Trophoblast cell (in vitro differentiated cells and primary cell): Measurements from ENCODE around the gene MLLT10.

Source experiments
- DNase-seq, 2 donors: peaks; one replicate each; pipeline ENCODE4 v3.0.0-alpha.2; 2016
- H2AFZ ChIP-seq: 2 replicates; pipeline ENCODE4 v1.6.1; 2013; ENCODE audit warnings: low read length, moderate library complexity, mild to moderate bottlenecking; ENCODE audit not compliant: insufficient read depth, poor library complexity
- H2AK5ac ChIP-seq: 2 replicates; pipeline ENCODE4 v1.6.1; 2013; ENCODE audit warnings: mild to moderate bottlenecking, low read length
- H2BK120ac ChIP-seq: 2 replicates; pipeline ENCODE4 v1.6.1; 2013; ENCODE audit warnings: low read length, mild to moderate bottlenecking, moderate library complexity; ENCODE audit not compliant: insufficient read depth, poor library complexity
- H2BK12ac ChIP-seq: 2 replicates; pipeline ENCODE4 v1.6.1; 2013; ENCODE audit warnings: mild to moderate bottlenecking, low read length, moderate library complexity
- H2BK5ac ChIP-seq: 2 replicates; pipeline ENCODE4 v1.6.1; 2013; ENCODE audit warnings: low read length, low read depth, moderate library complexity, mild to moderate bottlenecking; ENCODE audit not compliant: poor library complexity
- H3K14ac ChIP-seq: 2 replicates; pipeline ENCODE4 v1.6.1; 2013; ENCODE audit warnings: mild to moderate bottlenecking, low read length
- H3K18ac ChIP-seq: 2 replicates; pipeline ENCODE4 v1.6.1; 2013; ENCODE audit warnings: mild to moderate bottlenecking, low read length
- H3K23ac ChIP-seq: 2 replicates; pipeline ENCODE4 v1.6.1; 2013; ENCODE audit warnings: low read length
- H3K27ac ChIP-seq: 2 replicates; pipeline ENCODE4 v1.5.1; 2013; ENCODE audit warnings: low read depth, mild to moderate bottlenecking, inconsistent platforms, low read length, moderate library complexity
- H3K27me3 ChIP-seq: 2 replicates; pipeline ENCODE4 v1.6.1; 2013; ENCODE audit warnings: inconsistent platforms, mild to moderate bottlenecking, low read length, moderate library complexity; ENCODE audit not compliant: insufficient read depth
- H3K36me3 ChIP-seq, 2 experiments: 1 replicate in 1 of 2; 2 replicates in 1 of 2; pipeline ENCODE4 v1.6.1; 2013; ENCODE audit warnings: low read length in 2 of 2, mild to moderate bottlenecking in 2 of 2, moderate library complexity in 1 of 2; ENCODE audit not compliant: insufficient read depth in 2 of 2, control insufficient read depth in 1 of 2
- H3K4ac ChIP-seq: 2 replicates; pipeline ENCODE4 v1.6.1; 2013; ENCODE audit warnings: low read depth, mild to moderate bottlenecking, low read length, moderate library complexity
- H3K4me1 ChIP-seq, 2 experiments: 1 replicate in 1 of 2; 2 replicates in 1 of 2; pipeline ENCODE4 v1.6.1; 2013; ENCODE audit warnings: low read length in 2 of 2, mild to moderate bottlenecking in 2 of 2, moderate library complexity in 1 of 2; ENCODE audit not compliant: insufficient read depth in 2 of 2, control insufficient read depth in 1 of 2
- H3K4me2 ChIP-seq: 2 replicates; pipeline ENCODE4 v1.6.1; 2013; ENCODE audit warnings: inconsistent platforms, mild to moderate bottlenecking, low read length, moderate library complexity
- H3K4me3 ChIP-seq: 2 replicates; pipeline ENCODE4 v1.5.1; 2013; ENCODE audit warnings: mild to moderate bottlenecking, low read depth, low read length, inconsistent platforms
- H3K79me1 ChIP-seq: one replicate; pipeline ENCODE4 v1.6.1; 2013; ENCODE audit warnings: low read length
- H3K79me2 ChIP-seq: 2 replicates; pipeline ENCODE4 v1.6.1; 2013; ENCODE audit warnings: low read length, mild to moderate bottlenecking; ENCODE audit not compliant: control insufficient read depth, insufficient read depth, poor library complexity
- H3K9ac ChIP-seq: 2 replicates; pipeline ENCODE4 v1.6.1; 2013; ENCODE audit warnings: mild to moderate bottlenecking, low read length
- H3K9me3 ChIP-seq: 2 replicates; pipeline ENCODE4 v1.6.1; 2013; ENCODE audit warnings: low read depth, mild to moderate bottlenecking, control low read depth, inconsistent platforms, low read length; ENCODE audit not compliant: insufficient read depth
- H4K12ac ChIP-seq: 2 replicates; pipeline ENCODE4 v1.6.1; 2013; ENCODE audit warnings: low read depth, mild to moderate bottlenecking, low read length, moderate library complexity
- H4K8ac ChIP-seq: 2 replicates; pipeline ENCODE4 v1.6.1; 2013; ENCODE audit warnings: low read depth, mild to moderate bottlenecking, low read length, moderate library complexity
- H4K91ac ChIP-seq: one replicate; pipeline ENCODE4 v1.6.1; 2013; ENCODE audit warnings: low read depth, mild to moderate bottlenecking, low read length, moderate library complexity
- WGBS: extraction: QIAGEN DNeasy Blood & Tissue Kit; methylation state at CpG from one replicate; pipeline ENCODE4 v1.1.7; 2013; ENCODE audit warnings: missing lambda C conversion rate; ENCODE audit not compliant: insufficient read length, insufficient coverage; ENCODE audit errors: extremely low coverage; 5-methylcytosine and 5-hydroxymethylcytosine counted together

The MLLT10 gene

DNA sequence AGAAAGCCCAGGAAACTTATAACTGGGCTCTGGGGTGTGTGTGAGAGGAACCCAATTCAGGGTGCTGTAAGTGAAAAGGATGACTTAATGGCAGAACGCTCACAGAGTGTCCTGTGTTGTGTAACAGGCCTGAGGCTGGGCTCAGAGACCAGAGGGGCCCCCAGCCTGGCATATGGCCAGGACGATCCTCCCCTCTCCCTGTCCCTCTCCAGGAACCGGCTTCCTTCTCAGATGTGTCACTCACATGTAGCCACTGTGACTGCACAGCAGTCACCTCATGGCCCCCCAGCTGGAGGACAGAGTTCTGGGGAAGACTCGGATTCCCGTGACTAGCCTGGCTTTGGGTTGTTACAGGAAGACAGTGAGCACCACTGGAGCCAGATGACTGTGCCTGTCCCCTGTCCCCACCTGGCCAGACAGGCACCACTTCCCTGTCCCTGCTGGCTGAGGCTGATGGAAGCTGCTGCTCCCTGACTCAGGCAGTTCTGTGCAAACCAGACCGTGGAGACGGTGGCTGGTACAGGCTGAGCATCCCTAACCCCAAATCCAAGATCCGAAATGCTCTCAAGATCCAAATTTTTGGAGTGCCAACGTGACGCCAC, 220.5 kb downstream of the MLLT10 start:
- no peak overlapping the region for H4K12ac ChIP-seq
- H3K79me1 ChIP-seq, result peaks cover 8% of the 10 kb centered on the region
- no peaks in the 10 kb centered on the region for H3K9me3 ChIP-seq
- peaks cover 16 to 30% of the 10 kb centered on the region in 2 experiments for H3K4me1 ChIP-seq
- H4K8ac ChIP-seq, result no peak overlapping the region
- no peak for DNase-seq
- no peak overlapping the region for H2AK5ac ChIP-seq
- H3K27me3 ChIP-seq, result no peaks in the 10 kb centered on the region
- H3K4me2 ChIP-seq, result no peak overlapping the region
- no peak overlapping the region for H3K27ac ChIP-seq
- H3K18ac ChIP-seq, result no peak overlapping the region
- no peak overlapping the region for H4K91ac ChIP-seq
- no peak overlapping the region for H3K14ac ChIP-seq
- H3K4ac ChIP-seq, result no peak overlapping the region
- no peak overlapping the region for H3K23ac ChIP-seq
- no peak overlapping the region for H2AFZ ChIP-seq
- H3K9ac ChIP-seq, result no peak overlapping the region
- H2BK12ac ChIP-seq, result no peak overlapping the region
- H2BK120ac ChIP-seq, result no peak overlapping the region
- H2BK5ac ChIP-seq, result no peak overlapping the region
- no peak overlapping the region for H3K4me3 ChIP-seq
- WGBS, result no CpG with 5 or more reads among the region's 10 CpGs
- H3K36me3 ChIP-seq, result peaks cover 20 to 26% of the 10 kb centered on the region in 2 experiments
- H3K79me2 ChIP-seq, result no peaks in the 10 kb centered on the region

DNA sequence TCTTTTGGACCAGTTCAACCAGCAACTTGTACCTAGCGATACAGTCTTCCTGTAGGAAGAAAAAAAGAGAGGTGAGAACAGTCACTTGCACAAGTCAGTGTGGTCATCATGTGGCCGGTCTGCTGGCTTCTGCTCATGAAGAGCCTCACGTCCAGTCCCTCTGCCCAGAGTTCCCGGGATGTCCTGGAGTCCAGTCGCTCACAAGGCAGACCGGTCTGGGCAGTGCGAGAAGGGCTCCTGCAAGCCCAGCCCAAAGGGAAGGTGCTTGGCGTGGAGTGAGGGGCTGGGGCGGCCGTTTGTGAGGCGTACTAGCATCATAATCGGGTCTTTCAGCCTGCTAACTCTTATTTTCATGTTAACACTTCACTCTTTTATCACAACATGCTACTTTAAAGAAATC, 222.7 kb downstream of the MLLT10 start:
- peaks cover 18 to 22% of the 10 kb centered on the region in 2 experiments for H3K36me3 ChIP-seq
- H3K79me2 ChIP-seq, result no peaks in the 10 kb centered on the region
- peak; percentile 37 to 57 for DNase-seq
- WGBS, result no CpG with 5 or more reads among the region's 12 CpGs
- no peak overlapping the region for H3K4ac ChIP-seq
- H4K91ac ChIP-seq, result peak overlapping the region; percentile 57
- peaks cover 16 to 27% of the 10 kb centered on the region in 2 experiments for H3K4me1 ChIP-seq
- H3K23ac ChIP-seq, result no peak overlapping the region
- no peak overlapping the region for H3K14ac ChIP-seq
- no peak overlapping the region for H3K18ac ChIP-seq
- peak overlapping the region; percentile 25 for H2BK5ac ChIP-seq
- no peak overlapping the region for H2BK120ac ChIP-seq
- no peak overlapping the region for H2BK12ac ChIP-seq
- H3K4me2 ChIP-seq, result peak overlapping the region; percentile 2
- H3K9me3 ChIP-seq, result no peaks in the 10 kb centered on the region
- peaks cover 5% of the 10 kb centered on the region for H3K79me1 ChIP-seq
- H3K27me3 ChIP-seq, result no peaks in the 10 kb centered on the region
- no peak overlapping the region for H4K12ac ChIP-seq
- peak overlapping the region; percentile 35 for H3K27ac ChIP-seq
- H3K9ac ChIP-seq, result no peak overlapping the region
- H4K8ac ChIP-seq, result no peak overlapping the region
- H3K4me3 ChIP-seq, result no peak overlapping the region
- H2AK5ac ChIP-seq, result no peak overlapping the region
- H2AFZ ChIP-seq, result no peak overlapping the region

DNA sequence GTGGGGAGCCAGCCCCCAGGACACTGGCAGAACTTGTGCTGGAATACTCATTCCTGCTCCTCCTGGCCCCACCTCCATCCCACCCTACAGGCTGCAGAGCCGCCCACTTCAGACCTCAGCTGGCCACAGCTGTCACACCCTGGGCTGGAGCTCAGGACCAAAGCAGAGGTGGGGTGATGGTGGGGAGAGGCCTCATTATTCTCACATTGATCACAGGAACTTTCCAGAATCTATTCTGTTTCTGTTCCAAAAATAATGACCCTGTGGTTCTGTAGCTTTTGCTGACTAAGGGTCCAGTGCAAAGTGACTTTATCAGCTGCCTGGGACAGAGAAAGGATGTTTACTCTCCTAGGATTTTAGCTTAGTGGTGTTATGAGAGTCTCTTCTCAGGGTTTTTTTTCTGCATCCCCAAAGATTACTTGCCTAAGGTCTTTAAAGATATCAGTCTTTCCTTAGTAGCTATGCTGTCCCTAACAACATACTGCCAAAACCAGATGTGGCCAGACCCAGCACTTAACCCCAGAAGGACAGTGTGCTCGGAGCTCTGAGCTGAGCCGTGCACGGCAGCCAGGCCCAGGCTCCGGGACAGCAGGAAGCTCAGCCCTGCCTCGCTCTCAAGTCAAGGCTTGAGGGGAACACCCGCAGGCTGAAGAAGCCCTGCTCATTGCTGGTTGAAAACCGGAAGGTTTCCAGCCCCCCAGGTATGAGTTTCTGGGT, 223.3 kb downstream of the MLLT10 start:
- peak overlapping the region; percentile 35 for H3K27ac ChIP-seq
- H3K36me3 ChIP-seq, result peaks cover 18 to 22% of the 10 kb centered on the region in 2 experiments
- WGBS, result no CpG with 5 or more reads among the region's 8 CpGs
- no peak overlapping the region for H2AFZ ChIP-seq
- H2AK5ac ChIP-seq, result no peak overlapping the region
- peaks cover 11 to 21% of the 10 kb centered on the region in 2 experiments for H3K4me1 ChIP-seq
- no peaks in the 10 kb centered on the region for H3K79me2 ChIP-seq
- H3K27me3 ChIP-seq, result no peaks in the 10 kb centered on the region
- no peak overlapping the region for H3K14ac ChIP-seq
- no peaks in the 10 kb centered on the region for H3K9me3 ChIP-seq
- DNase-seq, result no peak
- H2BK120ac ChIP-seq, result no peak overlapping the region
- peak overlapping the region; percentile 16 for H4K12ac ChIP-seq
- H4K91ac ChIP-seq, result peak overlapping the region; percentile 57
- no peak overlapping the region for H3K9ac ChIP-seq
- peak overlapping the region; percentile 25 for H2BK5ac ChIP-seq
- peak overlapping the region; percentile 2 for H3K4me2 ChIP-seq
- no peak overlapping the region for H3K4me3 ChIP-seq
- peak overlapping the region; percentile 2 for H4K8ac ChIP-seq
- peak overlapping the region; percentile 17 for H3K4ac ChIP-seq
- H3K23ac ChIP-seq, result no peak overlapping the region
- H3K18ac ChIP-seq, result peak overlapping the region; percentile 33
- H3K79me1 ChIP-seq, result peaks cover 5% of the 10 kb centered on the region
- H2BK12ac ChIP-seq, result peak overlapping the region; percentile 22

DNA sequence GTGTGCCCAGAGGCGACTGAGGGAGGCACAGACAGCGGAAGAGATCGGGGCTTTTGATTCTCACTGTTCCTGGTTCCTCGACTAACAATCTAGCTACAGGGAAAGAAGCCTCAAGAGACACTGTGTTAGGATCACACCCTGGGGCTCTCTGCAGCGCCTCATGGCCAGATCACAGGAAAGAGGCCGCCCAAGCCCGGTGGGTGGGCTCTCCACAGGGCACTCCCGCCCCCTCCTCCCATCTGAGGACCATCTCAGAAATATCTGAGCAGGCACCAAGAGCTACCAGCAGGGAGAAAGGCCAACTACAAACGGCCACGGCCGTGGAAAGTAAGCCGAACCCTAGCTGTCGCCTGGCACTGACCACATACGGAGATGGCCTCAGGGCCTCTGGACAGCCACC, 224.2 kb downstream of the MLLT10 start:
- Histone ChIP-seq H2AK5ac (no peak overlapping the region), H3K23ac (no peak overlapping the region), H4K8ac (no peak overlapping the region), H3K4me3 (no peak overlapping the region), H4K12ac (no peak overlapping the region), H3K14ac (no peak overlapping the region), H3K27me3 (no peaks in the 10 kb centered on the region), H3K4me1 (peaks cover 10 to 15% of the 10 kb centered on the region in 2 experiments), H3K4me2 (no peak overlapping the region), H3K27ac (no peak overlapping the region), H4K91ac (no peak overlapping the region), H3K79me1 (peaks cover 5% of the 10 kb centered on the region), H3K4ac (no peak overlapping the region), H3K9ac (no peak overlapping the region), H3K18ac (no peak overlapping the region), H2AFZ (no peak overlapping the region), H2BK120ac (no peak overlapping the region), H3K9me3 (no peaks in the 10 kb centered on the region), H3K36me3 (peaks cover 18% of the 10 kb centered on the region in 2 experiments), H2BK12ac (no peak overlapping the region), H2BK5ac (no peak overlapping the region), H3K79me2 (no peaks in the 10 kb centered on the region)
- DNase-seq, result no peak
- no CpG with 5 or more reads among the region's 14 CpGs for WGBS
